HG03439 (cell line): ENCODE results near the gene UBQLN1.
A peak's percentile ranks its signal among the peaks of the same experiment; 100 is the strongest.

ENCODE experiments used
- ATAC-seq: cut with Tn5 transposase; IDR thresholded peaks from one replicate; pipeline ENCODE4 v1.9.1; 2021; ENCODE audit warnings: mild to moderate bottlenecking, moderate library complexity; ENCODE audit not compliant: unreplicated experiment

Gene UBQLN1

DNA sequence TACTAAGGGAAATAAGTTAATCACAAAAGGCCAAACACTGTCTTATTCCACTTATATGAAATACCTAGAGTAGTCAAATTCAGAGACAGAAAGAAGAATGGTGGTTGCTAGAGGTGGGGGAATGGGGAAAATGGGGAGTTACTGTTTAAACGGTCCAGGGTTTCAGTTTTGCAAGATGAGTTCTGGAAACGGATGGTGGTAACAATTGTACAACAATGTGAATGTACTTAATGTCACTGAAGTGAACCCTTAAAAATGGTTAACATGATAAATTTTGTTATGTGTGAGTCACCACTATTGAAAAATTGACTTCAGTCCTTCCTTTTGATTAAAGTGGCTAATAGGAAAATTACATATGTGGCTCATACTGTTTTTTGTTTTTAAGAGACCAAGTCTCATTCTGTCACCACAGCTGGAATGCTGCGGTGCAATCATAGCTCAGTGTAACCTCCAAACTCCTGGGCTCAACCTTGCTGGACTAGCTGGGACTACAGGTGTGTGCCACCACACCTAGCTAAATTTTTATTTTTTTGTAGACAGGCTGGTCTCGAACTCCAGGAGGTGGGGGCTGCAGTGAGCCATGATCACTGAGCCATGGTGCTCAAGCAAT is 8.7 kb downstream of the UBQLN1 start:
- peak; percentile 10 for ATAC-seq

DNA sequence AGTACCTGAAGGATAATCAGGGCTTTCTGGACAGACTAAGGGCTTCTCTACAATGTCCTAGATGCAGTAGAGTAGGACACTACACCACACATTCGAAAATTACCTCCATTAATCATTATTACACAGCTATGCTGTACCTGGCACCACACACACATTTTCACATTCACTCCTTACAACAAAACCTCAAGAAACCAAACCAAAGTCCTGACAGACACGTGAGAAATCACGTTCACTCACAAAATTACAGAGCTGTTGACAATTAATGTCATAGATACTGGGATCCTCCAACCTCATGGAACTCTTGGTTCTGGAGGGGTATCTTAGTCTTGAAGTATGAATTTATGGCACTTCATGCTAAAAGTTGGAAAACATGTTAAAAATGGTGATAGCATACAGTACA is 16.3 kb downstream of the UBQLN1 start:
- ATAC-seq = no peak

DNA sequence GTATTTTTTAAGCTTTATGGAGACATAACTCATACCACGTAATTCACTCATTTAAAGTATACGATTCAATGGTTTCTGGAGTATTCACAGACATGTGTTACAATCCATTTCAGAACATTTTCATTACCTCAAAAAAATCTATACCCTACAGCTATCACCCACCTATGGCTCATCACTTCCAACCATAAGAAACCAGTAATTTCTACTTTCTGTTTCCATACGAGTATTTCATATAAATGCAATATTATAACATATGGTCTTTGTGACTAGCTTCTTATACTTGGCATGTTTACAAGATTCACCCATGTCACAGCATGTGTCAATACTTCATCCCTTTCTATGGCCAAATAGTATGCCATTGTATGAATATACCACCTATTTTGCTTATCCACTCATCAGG is 18.8 kb downstream of the UBQLN1 start:
- ATAC-seq = no peak

DNA sequence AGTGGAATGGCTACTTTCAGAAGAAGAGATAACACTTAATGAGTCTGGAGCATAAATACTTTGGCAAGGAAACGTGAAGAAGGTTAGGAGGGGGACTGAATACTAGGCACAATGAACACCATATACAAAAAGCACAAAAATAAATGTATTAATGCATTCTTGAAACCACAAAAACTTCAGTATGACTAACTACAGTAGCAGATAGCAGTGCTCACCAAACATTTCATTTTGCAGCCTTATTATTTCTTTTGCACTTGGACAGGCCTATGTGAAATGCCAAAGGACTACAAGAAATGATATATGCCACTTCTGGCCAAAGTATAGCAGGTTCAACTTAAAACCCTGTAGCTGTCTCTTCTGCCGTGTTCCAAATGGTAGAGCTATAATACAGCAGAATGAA is 26.3 kb downstream of the UBQLN1 start:
- ATAC-seq = no peak

DNA sequence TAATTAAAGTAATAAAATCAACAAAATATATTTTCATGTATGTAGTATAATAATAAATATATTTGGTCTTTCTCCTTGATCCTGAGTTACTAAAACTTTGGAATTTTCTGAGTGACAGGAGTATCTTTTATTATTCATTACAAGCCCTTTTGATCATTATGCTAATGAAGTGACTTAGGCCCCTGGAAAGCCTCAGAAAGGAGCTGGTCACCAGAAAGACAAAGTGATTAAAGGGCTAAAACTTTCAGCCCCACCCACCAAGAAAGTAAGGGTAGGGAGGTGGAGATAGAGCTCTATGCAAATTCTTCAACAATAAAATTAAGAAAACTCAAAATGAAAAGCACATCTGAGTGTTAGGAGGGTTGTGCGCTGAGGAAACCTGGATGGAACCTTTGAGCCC is 27.5 kb downstream of the UBQLN1 start:
- ATAC-seq = no peak

DNA sequence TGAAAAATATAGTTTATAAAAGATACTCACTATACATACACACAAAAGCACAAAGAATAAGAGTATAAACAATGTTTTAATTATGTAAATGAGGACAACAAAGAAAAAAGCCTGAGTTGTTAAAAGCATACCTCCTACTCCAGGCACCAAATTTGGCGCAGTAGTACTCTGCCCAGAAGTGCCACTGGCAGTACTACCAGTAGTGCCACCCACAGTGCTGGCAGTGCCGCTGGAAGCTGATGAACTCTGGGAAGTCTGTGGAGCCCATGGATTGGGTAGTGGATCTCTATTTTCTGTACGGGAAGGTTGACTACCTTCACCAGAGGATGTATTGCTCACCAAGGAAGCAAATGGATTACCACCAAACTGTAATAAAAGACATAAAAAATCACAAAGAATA is 30.2 kb downstream of the UBQLN1 start:
- ATAC-seq = no peak

DNA sequence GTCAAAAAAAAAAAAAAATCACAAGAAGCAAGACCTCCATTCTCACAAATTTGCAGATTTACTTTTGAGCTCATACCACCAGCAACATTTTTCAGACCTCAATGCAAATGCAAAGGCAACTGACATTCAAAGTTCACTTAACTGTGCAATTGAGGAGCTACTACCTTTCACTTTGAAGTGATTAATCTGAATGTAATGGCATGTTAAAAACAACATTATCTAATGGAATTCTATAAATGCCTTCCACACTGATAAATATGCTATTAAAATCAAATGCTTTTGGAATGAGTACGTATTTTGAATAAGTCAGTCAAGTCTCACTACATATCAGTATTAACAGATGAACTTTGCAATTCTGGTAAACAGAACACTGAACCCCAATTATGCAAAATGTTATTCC is 32.3 kb downstream of the UBQLN1 start:
- no peak for ATAC-seq

DNA sequence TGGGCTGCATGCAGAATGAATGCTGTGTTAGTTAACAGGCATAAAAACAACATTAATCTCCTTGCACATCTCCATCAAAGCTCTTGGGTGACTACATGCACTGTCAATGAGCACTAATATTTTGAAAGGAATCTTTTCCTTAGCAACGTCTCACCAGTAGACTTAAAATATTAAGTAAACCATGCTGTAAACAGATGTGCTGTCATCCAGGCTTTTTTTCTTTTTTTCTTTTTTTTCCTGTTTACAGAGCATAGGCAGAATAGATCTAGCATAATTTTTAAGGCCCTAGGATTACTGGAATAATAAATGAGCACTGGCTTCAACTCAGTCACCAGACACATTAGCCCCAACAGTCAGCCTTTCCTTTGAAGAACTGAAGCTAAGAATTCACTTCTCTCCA is 36.3 kb downstream of the UBQLN1 start:
- ATAC-seq = no peak

DNA sequence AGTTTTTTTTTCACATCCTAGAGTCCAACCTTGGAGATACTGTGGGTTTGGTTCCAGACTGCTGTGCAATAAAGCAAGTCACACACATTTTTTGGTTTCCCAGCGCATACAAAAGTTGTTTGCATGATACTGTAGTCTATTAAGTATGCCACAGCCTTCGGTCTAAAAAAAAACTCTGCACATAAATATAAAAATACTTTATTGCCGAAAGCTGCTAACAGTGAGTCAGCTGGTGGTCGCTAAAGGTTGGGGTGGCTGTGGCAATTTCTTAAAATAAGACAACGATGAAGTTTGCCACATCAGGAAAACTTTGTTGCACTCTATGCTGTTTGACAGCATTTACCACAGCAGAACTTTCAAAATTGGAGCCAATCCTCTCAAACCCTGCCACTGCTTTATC is 37.4 kb downstream of the UBQLN1 start:
- ATAC-seq = no peak

DNA sequence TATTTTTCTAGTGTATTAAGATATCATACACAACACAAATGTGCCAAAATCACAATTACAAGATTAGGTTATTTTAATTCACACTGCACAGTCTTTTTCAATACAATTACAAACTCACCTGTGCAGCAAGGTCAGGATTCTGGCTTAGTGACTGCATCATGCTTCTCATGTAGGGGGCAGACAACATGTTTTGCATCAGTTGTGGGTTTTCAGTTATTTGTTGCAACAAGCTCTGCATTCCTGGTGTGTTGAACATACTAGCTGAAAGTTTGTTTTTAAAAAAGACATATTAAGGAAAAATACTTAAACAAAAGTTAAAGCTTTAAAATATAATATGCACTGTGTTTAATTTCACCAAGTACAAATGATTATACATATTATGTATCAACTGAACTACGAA is 38.7 kb downstream of the UBQLN1 start:
- ATAC-seq = no peak

DNA sequence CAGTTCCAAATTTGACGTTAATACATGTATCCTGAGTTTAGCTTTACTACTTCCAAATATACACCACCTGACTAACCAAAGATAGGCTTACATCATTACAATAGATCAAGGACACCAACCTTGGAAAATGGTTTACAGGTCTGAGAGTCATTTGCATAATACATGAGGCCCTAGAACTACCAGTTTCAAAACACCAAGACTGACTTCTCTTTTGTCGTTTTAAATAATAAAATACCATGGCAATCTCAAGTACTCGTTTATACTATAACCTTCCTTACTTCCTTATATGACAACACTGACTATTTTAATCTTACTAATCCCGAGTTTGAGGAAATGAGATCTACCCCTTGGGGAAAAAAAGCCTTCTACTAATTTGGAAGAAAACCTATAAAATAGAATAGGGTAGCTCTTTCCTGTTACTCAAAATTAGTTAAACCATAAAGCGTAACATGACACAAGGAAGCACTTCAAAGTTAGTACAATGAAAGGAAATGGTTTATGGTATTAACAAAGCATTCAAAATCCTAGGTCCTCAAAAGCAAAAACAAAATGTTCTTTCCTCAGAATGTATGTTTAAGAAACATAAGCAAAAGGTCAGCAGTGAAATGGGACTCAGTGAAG is 42.1 kb downstream of the UBQLN1 start:
- ATAC-seq = peak; percentile 71

DNA sequence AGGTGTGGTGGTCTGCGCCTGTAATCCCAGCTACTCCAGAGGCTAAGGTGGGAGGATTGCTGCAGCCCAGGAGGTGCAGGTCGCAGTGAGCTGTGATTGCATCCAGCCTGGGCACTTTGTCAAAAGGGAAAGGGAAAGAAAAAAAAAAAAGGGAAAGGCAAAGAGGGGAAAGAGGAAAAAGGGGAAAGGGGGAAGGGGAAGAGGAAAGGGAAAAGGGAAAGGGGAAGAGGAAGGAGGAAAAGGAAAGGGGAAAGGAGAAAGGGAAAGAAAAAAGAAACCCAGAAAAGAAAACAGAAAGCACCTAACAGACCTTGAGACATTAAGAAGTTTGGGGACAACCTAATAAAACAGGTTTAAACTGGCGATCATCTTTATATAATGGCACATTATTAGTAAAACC is 44.8 kb downstream of the UBQLN1 start:
- ATAC-seq = no peak

DNA sequence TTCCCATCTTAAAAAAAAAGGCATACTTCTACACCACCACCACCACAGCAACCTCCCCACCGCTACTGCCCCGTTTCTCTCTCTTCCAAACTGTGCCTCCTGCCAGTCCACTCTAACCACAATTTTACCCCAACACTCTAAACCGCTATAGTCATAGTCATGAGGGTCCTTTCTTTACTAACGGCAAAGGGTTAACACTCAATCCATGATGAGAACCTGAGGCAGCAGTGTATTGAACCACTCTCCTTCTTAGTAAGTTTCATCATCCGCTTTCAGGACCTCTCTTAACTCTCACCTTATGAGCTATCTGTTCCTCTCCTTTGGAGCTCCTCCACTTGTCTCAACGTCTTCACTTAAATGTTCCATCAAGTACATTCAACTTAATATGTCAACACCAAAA is 50.8 kb downstream of the UBQLN1 start:
- no peak for ATAC-seq

DNA sequence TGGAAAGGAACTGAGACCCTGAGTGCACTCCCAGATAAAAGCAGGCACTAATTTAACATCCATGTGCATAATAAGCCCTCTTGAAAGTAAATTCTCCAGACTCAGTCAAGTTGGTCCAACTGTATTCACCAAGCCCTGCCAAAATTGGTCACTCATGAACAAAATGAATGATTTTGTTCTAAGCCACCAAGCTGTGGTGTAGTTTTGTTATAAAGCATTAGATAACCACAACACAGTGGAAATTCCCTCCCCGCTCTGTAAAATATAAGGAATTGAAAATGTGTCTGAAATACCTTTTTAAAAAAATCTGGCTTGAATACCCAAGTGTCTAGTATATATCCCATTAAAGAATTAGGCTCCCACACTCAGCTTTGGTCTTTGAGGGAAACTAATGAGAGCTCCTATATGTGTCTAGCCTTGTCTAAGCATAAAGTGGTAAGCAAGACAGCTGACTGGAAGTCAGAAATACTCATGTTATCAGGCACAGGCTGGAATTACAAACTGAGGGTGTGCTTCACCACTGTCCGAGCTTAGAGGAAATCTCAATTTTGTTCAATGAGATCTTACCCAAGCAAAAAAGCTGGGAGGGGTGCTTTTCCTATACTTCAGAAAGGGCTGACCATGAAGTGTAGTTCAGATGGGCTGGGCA is 51.6 kb downstream of the UBQLN1 start:
- ATAC-seq = no peak

DNA sequence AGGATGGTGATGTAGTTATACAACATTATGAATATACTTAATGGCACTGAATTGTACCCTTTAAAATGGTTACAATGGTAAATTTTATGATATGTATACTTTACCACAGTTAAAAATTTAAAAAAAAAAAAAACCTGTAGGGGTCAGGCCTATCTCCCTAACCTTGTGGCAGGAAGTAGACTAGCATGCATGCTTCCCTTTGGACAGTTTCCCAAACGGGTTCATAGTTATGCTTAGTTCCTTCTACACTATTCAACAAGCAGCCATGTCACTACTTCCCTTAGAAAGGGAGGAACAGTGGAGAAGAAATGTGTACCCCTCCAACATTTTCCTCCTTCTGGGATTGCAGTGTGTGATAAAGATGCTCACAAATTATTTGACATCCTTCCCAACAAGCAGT is 52.3 kb downstream of the UBQLN1 start:
- no peak for ATAC-seq

DNA sequence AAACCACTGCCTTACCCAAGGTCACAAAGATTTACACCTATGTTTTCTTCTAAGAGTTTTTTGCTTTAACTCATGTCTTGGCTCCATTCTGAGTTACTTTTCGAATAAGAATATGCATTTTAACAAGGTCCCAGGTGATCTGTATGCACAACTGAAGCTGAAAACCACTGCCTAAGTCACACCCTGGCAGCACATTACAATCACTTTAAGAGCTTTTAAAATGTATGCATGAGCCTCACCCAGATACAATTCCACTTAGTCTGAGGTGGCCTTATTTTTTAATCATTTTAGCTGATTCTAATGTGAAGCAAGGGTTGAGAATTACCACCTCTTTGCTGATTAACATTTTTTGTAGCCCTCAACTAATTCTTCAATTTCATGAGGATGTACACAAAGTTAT is 55.3 kb downstream of the UBQLN1 start:
- no peak for ATAC-seq

DNA sequence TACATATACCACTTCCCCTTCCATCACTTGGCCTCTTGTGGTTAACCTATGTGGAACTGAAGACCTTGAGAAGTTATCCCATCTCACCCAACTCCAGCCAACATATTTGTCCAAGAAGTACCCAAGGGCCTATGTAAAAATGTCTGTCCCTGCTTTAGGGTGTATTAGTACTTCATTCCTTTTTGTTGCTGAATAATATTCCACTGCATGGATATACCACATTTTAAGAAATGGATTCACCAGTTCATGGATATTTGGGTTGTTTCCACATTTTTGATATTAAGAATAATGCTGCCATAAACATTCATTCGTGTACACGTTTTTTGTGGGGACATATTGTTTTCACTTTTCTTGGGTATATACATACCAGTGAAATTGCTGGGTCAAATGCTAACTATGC is 56.2 kb downstream of the UBQLN1 start:
- ATAC-seq = no peak

DNA sequence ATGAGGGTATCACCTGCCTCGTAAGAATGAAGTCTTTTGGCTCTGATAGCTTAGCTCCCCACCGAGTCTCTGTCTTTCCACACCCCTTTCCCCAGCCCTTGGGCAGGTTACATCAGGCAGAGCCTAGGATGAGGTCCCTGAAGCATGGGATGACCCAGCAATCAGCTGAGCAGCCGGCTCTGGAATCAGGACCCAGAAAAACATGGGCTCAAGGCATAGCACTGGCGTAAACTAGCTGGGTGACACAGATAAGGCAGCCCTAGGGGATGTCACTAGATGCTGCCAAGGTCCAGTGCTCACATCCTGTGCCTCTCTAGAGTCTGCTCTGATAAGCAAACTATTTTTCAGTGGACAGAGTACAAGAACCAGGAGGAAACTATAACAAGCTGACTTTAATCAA is 58.2 kb downstream of the UBQLN1 start:
- ATAC-seq = no peak

DNA sequence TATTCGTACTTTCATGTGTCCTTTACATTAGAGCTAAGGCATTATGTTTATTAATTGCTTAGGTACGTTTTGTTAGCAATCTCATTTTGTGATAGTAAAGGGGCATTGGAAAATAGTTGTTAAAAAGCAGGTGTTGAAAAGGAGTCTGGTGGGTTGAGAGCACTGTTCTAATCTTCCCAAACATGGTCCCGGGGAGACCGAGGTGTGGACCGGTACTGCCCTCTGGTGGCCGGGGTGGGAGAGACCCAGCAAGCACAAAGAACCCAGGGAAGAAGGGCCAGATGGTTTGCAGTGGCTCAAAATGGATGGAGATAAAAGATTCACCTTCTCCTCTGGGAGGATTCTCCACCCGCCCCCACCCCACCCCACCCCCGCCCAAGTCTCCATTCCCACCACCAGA is 58.7 kb downstream of the UBQLN1 start:
- no peak for ATAC-seq

DNA sequence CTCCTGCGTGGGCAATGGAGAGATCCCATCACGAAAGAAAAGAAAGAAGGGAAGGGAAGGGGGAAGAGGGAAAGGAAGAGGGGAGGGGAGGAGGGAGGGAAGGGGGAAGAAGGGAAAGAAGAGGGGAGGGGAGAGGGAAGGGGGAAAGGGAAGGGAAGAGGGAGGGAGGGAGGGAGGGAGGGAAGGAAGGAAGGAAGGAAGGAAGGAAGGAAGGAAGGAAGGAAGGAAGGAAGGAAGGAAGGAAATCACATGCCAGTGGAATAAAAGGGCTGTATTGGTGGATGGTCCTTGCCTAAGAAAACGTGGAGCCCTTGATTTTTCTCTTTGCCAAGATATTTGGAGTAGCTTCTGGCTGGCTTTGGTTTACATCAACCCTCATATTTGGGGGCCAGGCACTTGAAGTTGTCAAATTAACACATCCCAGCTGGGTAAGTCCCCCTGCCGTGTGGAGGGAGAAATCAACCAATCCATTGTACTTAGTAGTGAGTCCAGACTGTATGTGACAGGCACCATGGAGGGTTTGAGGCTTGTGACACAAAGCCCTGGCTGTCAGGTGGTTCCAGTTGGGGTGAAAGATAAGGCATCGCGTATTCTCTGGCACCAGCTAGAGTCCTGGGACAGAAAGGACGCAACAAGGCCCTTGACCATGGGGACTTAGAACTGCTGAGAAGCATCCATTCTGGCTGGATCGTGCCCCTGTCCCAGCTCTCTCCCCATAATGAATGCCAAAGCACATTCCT is 61.1 kb downstream of the UBQLN1 start:
- ATAC-seq = no peak

DNA sequence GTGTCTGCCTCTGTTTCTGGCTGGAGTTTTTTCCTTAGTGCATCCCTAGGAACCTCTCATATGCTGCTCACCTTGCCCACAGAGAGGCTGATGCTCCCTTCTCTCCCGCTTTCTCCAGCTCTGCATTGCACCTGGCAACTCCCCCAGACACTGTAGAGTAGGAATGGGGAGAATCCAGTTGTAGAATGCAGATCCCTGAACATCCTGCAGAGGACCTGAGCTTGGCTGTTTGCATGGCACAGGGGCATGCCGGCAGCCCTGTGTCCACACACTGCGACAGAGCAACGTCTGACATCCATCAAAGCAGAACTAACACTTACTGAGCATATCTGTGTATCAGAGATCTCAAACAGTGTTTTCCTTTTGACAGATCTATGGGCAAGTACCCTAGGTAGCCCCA is 65.0 kb downstream of the UBQLN1 start:
- ATAC-seq = no peak

DNA sequence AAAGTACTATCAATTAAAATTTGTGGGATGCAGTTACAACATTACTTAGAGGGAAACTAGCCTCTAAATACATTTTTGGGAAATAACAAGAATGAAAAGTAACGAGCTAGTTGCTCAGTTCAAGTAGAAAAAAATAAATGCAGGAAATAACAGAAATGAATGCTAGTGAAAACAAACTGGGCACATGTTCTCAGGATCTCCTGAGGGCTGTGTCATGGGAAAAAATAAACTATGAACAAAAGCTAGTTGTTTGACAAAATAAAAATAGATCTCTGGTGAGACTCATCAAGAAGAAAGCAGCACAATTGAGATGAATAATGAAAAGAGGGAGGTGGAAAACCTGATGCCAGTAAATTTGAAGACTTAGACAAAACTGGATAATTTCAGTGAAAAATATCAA is 68.5 kb downstream of the UBQLN1 start:
- ATAC-seq = no peak
